NCI-H1048 (cell line): Measurements from ENCODE around the gene MSANTD1.

Experiments
- DNase-seq: peaks from one replicate; lab custom pipeline; 2025; lab: John Stamatoyannopoulos, UW

MSANTD1 gene

DNA sequence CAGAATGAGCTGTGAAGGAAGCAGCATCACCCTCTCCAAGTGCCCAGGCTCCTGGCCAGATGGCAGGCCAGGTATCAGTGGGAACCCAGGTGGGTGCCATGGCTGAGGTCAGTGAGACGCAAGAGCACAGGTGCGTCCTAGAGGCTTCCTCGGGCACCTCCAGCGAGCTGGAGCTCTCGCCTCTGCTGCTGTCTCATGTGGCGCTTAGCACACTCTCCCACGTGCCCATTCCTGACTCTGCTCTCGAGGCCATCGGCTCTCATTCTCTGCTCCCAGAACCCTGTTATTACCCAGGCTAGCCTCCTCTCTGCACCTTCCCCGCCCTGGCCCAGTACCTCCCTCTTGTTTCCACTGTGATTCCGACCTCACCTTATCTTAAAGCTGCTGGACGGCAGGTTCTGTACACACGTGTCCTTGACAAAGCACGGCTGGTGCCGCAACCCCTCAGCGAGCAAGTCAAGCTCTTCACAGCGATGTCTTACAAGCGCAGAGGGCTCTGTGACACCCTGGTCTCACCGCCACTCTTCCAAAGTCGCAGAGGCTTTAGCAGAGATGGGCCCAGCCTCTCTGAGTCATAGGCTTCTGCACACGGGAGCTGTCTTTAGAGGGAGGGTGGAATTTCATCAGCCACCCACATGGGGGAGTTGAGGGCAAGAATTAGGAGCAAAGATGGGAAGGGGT, 15.4 kb upstream of the MSANTD1 start:
- no peak for DNase-seq

DNA sequence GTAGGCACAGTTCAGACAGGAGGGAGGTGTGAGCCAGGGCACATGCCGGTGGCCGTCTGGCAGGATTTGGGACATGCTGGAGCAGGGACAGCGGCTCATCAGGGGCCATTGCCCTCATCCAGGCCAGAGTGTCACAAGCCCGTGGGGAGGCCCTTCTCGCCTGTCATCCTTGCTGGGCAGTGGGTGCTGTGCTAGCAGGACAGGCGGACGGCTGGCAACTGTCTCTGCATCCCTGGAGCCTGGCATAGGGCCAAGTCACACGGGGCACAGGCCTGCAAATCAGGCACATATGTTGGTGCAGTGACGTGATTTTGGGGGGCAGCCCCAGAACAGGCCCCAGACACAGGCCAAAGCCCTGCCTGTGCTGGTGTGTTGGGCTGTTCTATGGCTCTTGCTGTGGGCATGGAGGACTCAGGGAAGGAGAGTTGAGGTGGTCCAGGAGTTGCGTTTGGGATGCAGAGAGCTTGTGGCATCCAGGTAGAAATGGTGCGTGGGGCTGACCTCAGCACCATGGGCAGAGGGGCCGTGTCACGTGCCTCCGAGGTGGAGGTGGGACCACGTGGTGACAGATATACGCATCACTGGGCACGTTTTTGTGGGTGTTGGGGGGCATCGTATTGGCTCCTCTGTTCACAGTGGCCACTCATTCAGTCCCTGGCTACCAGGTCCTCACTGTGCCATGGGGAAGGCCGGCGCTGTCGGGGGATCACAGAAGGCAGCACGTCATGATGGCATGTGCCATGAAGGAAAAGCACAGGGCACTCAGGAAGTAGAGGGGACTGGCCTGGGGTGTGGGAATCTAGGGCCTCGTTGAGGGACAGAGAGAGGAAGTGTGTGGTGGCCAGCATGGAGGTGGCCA, 14.6 kb upstream of the MSANTD1 start:
- no peak for DNase-seq

DNA sequence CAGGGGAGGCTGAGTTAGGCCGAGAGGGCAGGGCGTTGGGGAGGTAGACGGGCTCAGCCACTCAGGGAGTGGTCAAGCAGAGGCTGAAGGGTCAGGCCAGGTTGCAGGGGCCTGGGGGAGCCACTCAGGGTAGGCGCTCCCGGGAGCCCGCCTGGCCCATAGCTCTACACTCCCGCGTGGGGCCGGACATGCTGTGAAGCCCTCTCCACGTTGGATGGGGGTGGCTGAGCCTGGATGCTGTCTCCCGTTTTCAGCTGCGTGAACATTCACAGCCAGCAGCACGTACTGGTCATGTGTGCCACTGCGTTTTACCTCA, 14.0 kb upstream of the MSANTD1 start:
- DNase-seq = no peak

DNA sequence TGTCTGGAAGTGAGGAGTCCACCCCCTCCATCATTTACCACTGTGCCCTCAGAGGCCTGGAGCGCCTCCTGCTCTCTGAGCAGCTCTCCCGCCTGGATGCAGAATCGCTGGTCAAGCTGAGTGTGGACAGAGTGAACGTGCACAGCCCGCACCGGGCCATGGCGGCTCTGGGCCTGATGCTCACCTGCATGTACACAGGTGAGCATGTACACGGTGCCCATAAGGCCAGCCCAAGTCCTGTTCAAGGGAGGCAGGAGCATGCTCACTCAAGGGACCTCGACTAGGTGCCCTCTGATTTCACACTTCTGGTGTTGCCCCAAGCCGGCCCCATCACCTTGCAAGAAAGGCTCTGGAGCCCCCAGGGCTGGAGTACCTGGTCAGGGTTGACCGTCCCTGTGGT, 13.4 kb upstream of the MSANTD1 start:
- DNase-seq = no peak

DNA sequence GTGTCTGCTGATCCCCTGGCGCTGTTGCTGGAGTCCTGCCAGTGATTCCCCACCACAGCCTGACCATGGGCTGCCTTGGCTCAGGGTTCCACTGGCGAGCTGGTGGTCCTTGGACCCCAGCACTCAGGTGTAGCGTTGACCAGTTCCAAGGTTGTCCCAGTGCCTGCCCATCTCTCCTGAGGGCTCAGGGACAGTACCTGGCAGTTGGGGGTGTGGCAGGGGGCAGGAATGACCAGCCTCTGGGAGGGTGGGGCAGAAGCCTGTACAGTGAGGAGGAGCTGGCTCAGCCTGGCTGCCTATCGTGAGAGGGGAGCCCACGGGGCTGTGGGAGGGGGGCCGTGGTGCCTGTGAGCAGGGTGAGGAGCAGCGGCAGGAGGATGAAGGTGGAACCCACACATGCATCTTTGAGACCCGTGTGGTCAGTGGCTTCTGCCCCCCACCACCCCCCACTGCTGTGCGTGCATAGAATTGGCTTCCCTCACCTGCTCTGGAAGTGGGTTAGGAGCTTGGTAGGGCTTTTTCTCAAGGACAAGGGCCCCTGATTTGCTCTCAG, 12.6 kb upstream of the MSANTD1 start:
- DNase-seq = no peak

DNA sequence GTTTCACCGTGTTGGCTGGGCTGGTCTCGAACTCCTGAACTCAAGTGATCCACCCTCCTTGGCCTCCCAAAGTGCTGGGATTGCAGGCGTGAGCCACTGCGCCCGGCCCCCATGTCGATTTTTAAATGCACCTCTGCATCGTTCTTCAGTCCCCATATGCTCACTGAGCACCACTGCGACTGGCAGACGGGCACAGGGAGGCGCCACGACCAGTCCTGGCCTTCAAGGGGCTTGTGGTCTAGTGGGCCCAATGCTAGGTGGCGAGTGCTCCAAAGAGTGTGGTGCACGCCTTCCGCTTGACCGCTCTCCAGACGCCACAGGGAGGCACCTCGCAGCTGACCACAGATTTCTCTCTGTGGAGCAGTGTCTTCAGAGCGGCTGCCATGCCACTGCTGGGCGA, 11.7 kb upstream of the MSANTD1 start:
- DNase-seq = no peak

DNA sequence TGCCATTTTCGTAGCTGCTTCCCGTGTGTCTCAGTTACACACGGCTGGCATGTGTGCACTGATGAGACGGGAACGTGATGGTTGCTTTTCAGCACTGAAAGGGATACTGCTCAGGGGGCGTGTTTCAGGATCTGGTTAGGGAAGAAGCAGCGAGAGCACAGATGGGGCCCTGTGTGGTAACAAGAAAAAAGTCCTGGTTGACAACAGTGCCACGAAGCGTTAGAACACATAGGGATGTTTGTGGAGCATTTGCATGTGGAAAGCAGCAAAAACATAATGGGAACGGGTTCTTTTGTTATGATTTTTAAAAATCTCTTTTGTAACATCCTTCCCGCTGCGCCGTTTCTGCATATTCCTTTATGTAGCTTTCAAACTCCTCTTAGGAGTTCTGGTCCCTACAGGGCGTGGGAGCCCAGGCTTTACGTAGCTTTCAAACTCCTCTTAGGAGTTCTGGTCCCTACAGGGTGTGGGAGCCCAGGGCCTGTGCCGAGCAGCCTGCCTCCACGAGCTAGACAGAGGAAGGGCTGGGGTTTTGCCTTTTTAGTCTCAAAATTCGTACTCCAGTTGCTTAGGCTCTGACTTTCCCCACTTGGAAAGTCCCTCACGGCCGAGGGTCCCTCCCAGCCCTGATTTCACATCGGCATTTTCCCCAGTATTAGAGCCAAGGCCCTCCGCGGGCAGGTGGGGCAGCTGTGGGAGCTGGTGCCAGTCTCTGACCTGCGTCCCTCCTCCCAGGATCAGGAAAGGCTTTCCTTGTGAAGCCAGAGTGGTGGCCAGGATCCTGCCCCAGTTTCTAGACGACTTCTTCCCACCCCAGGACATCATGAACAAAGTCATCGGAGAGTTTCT, 11.0 kb upstream of the MSANTD1 start:
- no peak for DNase-seq

DNA sequence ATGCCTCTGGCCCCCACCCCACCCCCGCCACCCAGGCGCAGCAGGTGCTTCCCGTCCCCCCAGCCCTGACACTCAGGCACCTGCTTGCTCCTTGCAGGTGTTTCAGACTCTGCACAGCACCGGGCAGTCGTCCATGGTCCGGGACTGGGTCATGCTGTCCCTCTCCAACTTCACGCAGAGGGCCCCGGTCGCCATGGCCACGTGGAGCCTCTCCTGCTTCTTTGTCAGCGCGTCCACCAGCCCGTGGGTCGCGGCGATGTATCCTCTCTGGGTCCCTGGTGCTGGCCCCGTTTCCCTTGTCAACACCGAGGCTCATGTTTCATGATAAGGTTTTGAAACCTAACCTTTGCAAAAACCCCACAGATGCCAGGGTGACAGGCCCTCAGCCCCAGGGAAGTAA, 10.2 kb upstream of the MSANTD1 start:
- no peak for DNase-seq

DNA sequence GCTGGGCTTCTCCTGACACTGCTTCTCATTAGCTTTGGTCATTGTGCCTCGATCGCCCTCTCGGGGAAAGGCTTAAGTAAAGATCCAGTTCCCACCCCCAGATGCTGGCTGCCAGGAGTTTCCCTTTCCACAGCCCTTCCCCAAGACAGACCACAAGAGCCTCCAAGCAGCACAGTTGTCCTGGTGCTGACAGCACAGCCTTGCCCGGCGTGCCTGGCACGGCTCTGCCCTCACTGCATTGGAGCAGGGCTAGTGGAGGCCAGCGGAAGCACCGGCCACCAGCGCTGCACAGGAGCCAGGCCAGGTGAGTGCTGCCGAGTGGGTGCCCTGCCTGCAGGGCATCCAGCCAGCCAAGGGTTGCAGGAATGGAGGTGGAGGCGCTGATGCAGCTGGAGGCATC, 9.7 kb upstream of the MSANTD1 start:
- no peak for DNase-seq

DNA sequence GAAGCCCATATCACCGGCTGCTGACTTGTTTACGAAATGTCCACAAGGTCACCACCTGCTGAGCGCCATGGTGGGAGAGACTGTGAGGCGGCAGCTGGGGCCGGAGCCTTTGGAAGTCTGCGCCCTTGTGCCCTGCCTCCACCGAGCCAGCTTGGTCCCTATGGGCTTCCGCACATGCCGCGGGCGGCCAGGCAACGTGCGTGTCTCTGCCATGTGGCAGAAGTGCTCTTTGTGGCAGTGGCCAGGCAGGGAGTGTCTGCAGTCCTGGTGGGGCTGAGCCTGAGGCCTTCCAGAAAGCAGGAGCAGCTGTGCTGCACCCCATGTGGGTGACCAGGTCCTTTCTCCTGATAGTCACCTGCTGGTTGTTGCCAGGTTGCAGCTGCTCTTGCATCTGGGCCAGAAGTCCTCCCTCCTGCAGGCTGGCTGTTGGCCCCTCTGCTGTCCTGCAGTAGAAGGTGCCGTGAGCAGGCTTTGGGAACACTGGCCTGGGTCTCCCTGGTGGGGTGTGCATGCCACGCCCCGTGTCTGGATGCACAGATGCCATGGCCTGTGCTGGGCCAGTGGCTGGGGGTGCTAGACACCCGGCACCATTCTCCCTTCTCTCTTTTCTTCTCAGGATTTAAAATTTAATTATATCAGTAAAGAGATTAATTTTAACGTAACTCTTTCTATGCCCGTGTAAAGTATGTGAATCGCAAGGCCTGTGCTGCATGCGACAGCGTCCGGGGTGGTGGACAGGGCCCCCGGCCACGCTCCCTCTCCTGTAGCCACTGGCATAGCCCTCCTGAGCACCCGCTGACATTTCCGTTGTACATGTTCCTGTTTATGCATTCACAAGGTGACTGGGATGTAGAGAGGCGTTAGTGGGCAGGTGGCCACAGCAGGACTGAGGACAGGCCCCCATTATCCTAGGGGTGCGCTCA, 8.7 kb upstream of the MSANTD1 start:
- no peak for DNase-seq

DNA sequence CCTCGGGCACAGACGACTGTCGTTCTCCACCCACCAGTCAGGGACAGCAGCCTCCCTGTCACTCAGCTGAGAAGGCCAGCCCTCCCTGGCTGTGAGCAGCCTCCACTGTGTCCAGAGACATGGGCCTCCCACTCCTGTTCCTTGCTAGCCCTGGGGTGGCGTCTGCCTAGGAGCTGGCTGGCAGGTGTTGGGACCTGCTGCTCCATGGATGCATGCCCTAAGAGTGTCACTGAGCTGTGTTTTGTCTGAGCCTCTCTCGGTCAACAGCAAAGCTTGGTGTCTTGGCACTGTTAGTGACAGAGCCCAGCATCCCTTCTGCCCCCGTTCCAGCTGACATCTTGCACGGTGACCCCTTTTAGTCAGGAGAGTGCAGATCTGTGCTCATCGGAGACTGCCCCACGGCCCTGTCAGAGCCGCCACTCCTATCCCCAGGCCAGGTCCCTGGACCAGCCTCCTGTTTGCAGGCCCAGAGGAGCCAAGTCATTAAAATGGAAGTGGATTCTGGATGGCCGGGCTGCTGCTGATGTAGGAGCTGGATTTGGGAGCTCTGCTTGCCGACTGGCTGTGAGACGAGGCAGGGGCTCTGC, 7.9 kb upstream of the MSANTD1 start:
- DNase-seq = no peak

DNA sequence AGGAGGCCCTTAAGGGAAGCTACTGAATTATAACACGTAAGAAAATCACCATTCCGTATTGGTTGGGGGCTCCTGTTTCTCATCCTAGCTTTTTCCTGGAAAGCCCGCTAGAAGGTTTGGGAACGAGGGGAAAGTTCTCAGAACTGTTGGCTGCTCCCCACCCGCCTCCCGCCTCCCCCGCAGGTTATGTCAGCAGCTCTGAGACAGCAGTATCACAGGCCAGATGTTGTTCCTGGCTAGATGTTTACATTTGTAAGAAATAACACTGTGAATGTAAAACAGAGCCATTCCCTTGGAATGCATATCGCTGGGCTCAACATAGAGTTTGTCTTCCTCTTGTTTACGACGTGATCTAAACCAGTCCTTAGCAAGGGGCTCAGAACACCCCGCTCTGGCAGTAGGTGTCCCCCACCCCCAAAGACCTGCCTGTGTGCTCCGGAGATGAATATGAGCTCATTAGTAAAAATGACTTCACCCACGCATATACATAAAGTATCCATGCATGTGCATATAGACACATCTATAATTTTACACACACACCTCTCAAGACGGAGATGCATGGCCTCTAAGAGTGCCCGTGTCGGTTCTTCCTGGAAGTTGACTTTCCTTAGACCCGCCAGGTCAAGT, 6.9 kb upstream of the MSANTD1 start:
- no peak for DNase-seq

DNA sequence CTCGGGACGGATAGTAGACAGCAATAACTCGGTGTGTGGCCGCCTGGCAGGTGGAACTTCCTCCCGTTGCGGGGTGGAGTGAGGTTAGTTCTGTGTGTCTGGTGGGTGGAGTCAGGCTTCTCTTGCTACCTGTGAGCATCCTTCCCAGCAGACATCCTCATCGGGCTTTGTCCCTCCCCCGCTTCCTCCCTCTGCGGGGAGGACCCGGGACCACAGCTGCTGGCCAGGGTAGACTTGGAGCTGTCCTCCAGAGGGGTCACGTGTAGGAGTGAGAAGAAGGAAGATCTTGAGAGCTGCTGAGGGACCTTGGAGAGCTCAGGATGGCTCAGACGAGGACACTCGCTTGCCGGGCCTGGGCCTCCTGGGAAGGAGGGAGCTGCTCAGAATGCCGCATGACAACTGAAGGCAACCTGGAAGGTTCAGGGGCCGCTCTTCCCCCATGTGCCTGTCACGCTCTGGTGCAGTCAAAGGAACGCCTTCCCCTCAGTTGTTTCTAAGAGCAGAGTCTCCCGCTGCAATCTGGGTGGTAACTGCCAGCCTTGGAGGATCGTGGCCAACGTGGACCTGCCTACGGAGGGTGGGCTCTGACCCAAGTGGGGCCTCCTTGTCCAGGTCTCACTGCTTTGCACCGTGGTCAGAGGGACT, 5.7 kb upstream of the MSANTD1 start:
- no peak for DNase-seq

DNA sequence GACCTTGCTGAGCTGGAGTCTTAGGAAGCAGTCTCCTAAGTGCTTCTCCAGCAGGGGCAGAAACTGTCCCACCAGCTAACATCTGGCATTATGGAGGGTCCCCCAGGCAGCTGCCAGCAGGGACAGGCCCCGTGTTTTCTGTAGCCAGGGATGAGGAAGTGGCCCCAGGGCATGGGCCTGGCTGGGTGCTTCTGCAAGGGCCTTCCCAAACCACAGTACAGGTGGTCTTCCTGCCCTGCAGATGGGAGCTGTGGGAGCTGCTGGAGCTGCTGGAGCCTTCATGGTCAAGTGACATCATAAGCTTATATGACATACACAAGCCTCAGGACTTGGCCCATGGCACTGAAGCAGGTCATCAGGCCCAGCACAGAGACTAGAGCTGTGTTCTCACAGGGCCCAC, 5.0 kb upstream of the MSANTD1 start:
- DNase-seq = no peak

DNA sequence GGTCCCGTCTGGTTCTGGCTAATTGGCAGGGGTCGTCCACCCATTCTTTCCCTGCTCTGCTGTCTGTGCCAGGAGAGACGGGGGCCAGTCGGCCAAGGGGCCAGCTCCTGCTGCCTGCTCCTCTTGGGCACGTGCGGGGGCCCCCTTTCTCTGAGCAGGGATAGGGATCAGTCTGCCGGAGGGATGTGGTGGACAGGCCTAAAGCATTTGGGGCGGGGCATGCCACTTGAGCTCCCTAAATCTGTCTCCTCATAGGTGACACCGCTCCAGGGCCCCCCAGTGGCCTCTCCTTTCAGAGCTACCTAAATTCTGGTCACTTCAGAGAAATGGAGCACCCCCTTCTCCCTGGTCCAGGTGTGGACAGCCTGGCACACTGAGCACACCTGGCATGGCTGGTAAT, 4.2 kb upstream of the MSANTD1 start:
- DNase-seq = no peak

DNA sequence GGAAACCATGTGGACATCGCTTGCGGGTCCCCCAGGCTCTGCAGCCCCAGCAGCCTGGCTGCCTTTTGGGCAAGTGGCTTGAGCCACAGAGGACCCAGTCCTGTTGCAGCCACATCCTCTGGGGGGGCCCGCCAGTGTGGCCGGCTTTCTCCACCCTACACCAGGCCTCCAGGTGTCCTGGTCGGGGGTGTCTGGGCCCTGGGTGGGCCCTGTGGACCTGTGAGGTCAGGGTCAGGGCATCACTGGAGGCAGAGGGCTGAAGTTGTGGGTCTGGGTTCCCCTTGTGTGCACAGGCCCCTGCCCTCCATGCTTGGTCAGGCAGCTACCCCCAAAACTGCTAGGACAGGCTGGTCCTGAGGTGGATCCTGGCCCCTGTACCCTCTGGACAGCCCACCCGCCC, 3.3 kb upstream of the MSANTD1 start:
- DNase-seq = no peak

DNA sequence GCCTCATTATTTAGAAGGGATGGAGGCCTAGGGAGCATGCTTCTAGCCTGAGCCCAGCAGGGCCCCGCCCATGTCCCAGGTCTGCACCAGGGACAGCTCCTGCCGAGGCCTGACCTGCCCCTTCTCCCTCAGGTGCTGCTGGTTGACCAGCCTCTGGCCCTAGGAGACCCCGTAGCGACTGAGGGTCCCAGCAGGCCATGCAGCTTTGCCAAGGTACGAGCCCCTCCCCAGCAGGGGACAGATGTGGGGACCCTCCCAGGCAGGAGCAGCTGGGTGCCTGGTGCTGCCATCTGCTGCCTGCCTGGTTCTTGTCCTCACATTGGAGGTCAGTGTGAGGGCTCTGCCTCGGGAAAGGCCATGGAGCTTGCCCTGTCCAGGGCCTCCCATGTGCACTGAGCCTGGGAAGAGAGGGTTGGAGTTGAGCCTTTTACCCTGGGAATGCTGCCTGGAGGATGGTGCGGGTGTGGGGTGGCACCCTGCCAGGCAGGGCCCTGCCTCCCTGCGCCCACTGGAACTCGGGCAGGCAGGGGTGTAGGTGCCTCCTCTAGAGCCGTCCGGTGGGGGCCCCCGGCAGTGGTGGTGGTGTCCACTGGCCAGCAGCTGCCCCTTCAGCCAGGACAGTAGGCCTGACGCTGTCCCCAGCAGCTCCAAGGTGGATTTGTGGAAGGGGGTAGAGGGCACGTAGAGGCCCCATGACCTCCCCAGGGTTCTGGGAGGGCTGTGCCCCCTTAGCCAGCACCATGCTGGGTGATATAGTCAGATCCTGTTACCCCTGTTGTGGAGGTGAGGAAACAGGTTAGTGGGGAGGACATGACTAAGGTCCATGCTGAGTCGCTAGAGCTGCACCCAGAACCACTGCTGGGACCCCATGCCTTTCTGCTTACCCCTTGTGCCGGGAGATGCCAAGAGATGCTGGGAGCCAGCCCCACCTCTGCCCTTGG, 2.2 kb upstream of the MSANTD1 start:
- no peak for DNase-seq

DNA sequence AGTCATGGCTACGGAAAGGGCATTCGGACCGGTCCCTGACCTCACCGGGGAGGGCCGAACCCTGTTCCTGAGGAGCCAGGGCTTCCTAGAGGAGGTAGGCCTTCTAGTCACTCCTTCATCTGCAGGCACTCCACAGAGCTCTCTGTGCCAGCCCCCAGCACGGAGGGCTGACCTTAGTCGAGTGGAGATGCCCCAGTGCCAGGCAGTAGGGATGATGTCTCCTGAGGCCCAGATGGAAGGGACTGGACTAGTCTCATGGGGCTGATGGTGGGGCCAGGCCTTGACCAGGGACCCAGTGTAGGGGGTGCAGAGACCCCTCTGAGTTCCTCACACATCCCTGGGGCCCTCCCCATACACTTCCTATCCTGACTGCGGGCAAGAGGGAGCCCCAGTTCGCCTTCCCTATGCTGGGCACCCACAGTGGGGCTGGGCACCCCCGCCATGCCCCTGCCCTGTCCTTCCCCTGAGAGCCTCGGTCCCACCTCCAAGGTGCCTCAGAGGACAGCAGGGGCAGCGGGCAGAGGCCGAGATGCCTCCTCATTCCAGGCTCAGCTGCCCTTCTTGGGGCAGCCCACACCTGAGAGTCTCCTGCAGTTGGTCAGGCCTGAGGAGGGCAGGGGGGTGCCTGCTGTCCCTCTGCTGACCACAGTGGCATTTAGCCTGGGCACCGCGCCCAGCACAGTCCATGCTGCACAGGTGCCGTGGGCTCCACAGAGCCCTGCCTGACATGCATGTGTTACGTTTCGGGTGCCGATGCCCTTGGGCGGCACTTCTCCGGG, 1.4 kb upstream of the MSANTD1 start:
- DNase-seq = no peak
